Measurements from ENCODE around the gene HYI. TPM values are rescaled to one million over a fixed set of nuclear protein-coding genes. Genes with fewer than 3 reads are reported as not detected.
A peak's percentile ranks its signal among the peaks of the same experiment; 100 is the strongest.
"Not testable (repeated sequence)": the region's sequence is repeated elsewhere in the genome, so short reads cannot be mapped to it uniquely, and the experiment has no call there.

Gene HYI
- total RNA-seq, 1 donor from 2014 or later = 56.4 TPM

DNA sequence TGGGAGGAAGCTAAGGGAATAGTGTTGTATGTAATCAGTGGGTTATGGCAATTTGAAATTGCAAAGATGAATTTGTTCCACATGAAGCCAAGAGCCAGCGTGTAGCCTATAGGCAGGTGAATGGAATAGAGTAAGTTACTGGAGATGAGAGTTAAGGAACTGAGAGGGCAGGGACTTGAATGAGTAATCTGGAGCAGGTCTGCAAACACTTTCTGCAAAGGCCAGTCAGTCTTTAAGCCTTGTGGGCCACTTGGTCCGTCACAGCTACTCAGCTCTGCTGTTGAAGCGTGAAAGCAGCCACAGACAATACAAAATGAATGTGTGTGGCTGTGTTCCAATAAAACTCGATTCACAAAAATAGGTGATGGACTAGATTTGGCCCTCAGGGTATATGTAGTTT, 34.9 kb downstream of the HYI start:
- Histone ChIP-seq H3K27me3 (no peaks in the 10 kb centered on the region), H3K4me3 (no peak overlapping the region), H3K4me1 (no peaks in the 10 kb centered on the region), H3K9me3 (no peaks in the 10 kb centered on the region), H3K36me3 (peaks cover 80 to 90% of the 10 kb centered on the region in 2 donors), H3K27ac (no peak overlapping the region)
- TF ChIP-seq, protein P1, sequence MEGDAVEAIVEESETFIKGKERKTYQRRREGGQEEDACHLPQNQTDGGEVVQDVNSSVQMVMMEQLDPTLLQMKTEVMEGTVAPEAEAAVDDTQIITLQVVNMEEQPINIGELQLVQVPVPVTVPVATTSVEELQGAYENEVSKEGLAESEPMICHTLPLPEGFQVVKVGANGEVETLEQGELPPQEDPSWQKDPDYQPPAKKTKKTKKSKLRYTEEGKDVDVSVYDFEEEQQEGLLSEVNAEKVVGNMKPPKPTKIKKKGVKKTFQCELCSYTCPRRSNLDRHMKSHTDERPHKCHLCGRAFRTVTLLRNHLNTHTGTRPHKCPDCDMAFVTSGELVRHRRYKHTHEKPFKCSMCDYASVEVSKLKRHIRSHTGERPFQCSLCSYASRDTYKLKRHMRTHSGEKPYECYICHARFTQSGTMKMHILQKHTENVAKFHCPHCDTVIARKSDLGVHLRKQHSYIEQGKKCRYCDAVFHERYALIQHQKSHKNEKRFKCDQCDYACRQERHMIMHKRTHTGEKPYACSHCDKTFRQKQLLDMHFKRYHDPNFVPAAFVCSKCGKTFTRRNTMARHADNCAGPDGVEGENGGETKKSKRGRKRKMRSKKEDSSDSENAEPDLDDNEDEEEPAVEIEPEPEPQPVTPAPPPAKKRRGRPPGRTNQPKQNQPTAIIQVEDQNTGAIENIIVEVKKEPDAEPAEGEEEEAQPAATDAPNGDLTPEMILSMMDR (IDR thresholded peaks at IDR 0.05) = no peak
- no peak for DNase-seq (ENCODE audit: low spot score in 2 of 2)
- intact Hi-C loops (cut with DNase I) = no loop called here

DNA sequence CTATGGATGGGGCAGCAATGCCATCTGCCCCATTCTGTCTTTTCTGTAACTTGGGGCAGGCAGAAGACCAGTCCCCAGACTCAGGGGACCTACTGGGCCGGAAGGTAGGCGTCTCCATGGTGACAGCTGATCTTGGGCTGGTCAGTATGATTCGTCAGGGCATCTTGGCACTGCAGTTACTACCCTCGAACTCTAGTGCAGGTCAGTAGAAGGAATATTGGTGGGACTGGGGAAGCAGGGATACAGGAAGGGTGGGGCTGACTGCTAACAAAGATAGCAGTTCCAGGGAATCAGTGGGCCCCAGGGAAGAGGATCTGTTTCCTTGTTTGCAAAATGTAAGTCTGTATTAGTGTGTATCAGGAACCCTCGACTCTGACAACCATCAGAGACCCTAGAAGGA, 37.8 kb downstream of the HYI start:
- intact Hi-C loops (cut with DNase I) = no loop called here
- H3K27ac ChIP-seq = no peak overlapping the region
- DNase-seq (ENCODE audit: low spot score in 2 of 2) = no peak

DNA sequence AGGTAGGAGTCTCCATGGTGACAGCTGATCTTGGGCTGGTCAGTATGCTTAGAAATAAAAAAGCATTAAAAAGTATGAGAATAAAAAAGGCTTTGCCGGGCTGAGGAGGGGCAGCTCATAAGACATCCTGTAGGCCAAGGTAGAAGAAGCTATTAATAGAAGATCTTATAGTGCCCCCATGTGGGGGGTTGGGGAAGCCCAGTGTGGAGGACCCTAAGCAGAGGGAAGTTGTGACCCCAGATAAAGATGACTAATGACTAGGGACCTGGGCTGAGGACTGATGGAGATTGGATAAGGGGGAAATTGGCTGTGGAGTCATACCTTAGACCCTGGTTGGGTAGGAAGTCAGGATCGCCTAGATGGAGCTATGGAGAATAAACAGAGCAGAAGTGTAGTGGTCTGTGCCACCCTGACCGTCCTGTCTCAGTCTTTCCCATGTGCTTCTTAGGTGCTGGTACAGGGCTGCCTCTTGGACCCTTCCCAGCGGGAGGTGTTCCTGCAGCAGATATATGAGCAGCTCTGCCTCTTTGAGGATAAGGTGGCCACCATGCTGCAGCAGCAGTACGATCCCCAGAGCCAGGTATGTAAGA, 39.0 kb downstream of the HYI start:
- H3K27ac ChIP-seq = no peak overlapping the region
- no peak for DNase-seq (ENCODE audit: low spot score in 2 of 2)
- H3K27me3 ChIP-seq = no peaks in the 10 kb centered on the region
- H3K4me3 ChIP-seq = no peak overlapping the region
- peaks cover 48 to 50% of the 10 kb centered on the region in 2 donors for H3K36me3 ChIP-seq
- H3K9me3 ChIP-seq = no peaks in the 10 kb centered on the region
- TF ChIP-seq, protein P1 (IDR thresholded peaks at IDR 0.05) = peak; percentile 44 to 54 (median 49)
- intact Hi-C loops (cut with DNase I) = loop anchor here (1.0 kb wide), 1 partner anchor 187 kb away; no protein-coding TSS in a partner anchor
- no peaks in the 10 kb centered on the region for H3K4me1 ChIP-seq

More for the DNA sequence above, 37.8 kb downstream of the HYI start:
- TF ChIP-seq, protein P1 (IDR thresholded peaks at IDR 0.05) = no peak
- Histone ChIP-seq H3K27me3 (no peaks in the 10 kb centered on the region), H3K4me1 (no peaks in the 10 kb centered on the region), H3K4me3 (no peak overlapping the region), H3K9me3 (no peaks in the 10 kb centered on the region), H3K36me3 (peaks cover 55 to 61% of the 10 kb centered on the region in 2 donors)

DNA sequence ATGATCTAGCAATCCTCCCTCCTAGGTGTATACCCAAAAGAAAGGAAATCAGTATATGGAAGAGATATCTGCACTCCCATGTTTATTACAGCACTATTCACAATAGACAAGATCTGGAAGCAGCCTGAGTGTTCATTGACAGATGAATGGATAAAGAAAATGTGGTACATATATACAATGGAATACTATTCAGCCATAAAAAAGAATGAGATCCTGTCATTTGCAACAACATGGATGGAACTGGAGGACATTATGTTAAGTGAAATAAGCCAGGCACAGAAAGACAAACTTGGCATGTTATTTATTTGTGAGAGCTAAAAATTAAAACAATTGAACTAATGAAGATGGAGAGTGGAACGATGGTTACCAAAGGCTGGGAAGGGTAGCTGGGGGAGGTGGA, 40.3 kb downstream of the HYI start:
- H3K4me3 ChIP-seq; H3K27ac ChIP-seq; H3K27me3 ChIP-seq; H3K4me1 ChIP-seq; intact Hi-C loops (cut with DNase I); H3K9me3 ChIP-seq; DNase-seq (ENCODE audit: low spot score in 2 of 2): not testable (repeated sequence)
- H3K36me3 ChIP-seq = peaks cover 41 to 43% of the 10 kb centered on the region in 2 donors

DNA sequence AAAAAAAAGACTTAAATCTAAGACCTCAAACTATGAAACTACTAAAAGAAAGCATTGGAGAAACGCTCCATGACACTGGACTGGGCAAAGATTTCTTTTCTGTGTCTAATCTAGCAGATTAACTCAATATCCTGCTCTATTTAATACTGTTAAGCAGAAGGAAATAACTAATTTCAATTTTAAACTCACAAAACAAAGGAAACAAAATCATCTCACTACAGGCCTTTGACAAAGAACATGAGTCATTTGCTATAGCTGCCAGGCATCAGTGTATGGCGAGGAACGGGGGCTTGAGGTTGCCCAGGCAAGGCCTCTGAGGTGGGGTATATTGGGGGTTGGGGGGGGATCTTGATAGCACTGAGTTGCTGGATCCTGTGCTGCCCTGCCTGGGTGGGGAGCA, 43.2 kb downstream of the HYI start:
- Histone ChIP-seq H3K27ac (no peak overlapping the region), H3K36me3 (peaks cover 37 to 41% of the 10 kb centered on the region in 2 donors), H3K27me3 (no peaks in the 10 kb centered on the region), H3K4me1 (no peaks in the 10 kb centered on the region), H3K4me3 (no peak overlapping the region), H3K9me3 (no peaks in the 10 kb centered on the region)
- intact Hi-C loops (cut with DNase I) = no loop called here
- DNase-seq (ENCODE audit: low spot score in 2 of 2) = no peak
- TF ChIP-seq, protein P1 (IDR thresholded peaks at IDR 0.05) = no peak

DNA sequence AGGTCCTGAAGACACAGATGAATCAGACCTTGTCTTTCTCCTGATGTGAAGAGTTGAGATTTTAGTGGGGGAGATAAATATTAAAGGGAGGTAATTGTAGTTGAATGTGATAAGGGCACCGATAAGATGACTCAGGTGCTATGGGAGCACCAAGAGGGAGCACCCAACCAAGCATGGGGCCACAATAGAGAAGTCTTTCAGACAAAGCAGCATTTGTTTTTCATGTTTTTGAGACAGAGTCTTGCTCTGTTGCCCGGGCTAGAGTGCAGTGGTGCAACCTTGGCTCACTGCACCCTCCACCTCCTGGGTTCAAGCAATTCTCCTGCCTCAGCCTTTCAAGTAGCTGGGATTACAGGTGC, 47.9 kb downstream of the HYI start:
- Histone ChIP-seq H3K27me3 (no peaks in the 10 kb centered on the region), H3K4me1 (no peaks in the 10 kb centered on the region), H3K36me3 (peaks cover 59 to 60% of the 10 kb centered on the region in 2 donors), H3K9me3 (no peaks in the 10 kb centered on the region), H3K4me3 (no peak overlapping the region), H3K27ac (no peak overlapping the region)
- TF ChIP-seq, protein P1 (IDR thresholded peaks at IDR 0.05) = no peak
- no peak for DNase-seq (ENCODE audit: low spot score in 2 of 2)
- intact Hi-C loops (cut with DNase I) = no loop called here
